ENCODE results near the gene SNX21.

DNA sequence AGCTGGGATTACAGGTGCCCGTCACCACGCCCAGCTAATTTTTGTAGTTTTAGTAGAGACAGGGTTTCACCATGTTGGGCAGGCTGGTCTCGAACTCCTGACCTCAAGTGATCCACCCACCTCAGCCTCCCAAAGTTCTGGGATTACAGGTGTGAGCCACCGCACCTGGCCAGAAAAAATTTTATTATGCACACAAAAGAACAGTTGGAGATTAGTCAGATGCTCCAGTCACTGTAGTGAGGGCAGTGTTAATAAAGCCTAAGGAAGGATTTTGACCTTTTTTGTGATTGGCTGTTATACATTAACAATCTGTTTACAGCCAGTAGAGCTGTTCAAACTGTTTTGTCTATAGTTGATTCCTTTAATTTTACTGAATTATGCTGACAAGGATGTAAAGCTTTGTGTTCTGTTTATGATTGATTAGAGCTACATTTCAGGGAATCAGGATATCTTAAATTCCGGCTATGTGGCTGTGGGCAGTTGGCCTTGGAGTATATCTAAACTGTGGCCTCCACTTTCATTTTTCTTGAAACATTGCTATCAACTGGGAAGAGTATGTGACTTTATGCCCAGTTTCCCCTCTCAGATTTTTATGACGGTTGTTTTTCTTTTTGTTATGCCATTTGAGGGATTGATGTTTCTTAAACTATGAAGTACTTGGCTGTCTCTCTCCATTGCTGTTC lies 33.7 kb downstream of the SNX21 start:
- TF ChIP-seq, protein P1, sequence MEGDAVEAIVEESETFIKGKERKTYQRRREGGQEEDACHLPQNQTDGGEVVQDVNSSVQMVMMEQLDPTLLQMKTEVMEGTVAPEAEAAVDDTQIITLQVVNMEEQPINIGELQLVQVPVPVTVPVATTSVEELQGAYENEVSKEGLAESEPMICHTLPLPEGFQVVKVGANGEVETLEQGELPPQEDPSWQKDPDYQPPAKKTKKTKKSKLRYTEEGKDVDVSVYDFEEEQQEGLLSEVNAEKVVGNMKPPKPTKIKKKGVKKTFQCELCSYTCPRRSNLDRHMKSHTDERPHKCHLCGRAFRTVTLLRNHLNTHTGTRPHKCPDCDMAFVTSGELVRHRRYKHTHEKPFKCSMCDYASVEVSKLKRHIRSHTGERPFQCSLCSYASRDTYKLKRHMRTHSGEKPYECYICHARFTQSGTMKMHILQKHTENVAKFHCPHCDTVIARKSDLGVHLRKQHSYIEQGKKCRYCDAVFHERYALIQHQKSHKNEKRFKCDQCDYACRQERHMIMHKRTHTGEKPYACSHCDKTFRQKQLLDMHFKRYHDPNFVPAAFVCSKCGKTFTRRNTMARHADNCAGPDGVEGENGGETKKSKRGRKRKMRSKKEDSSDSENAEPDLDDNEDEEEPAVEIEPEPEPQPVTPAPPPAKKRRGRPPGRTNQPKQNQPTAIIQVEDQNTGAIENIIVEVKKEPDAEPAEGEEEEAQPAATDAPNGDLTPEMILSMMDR (IDR thresholded peaks at IDR 0.05; ENCODE audit: extremely low read depth in 1 of 2, insufficient read depth in 1 of 2, low read depth in 1 of 2, low read length in 2 of 2): no peak
- TF ChIP-seq POLR2AphosphoS5 (IDR thresholded peaks at IDR 0.05; ENCODE audit: insufficient read depth, low read depth, low read length) (no peak), POLR2A (IDR thresholded peaks at IDR 0.05; ENCODE audit: low read depth, low read length) (no peak), MYC (IDR thresholded peaks at IDR 0.05; ENCODE audit: low read depth, low read length) (no peak)
- TF ChIP-seq, protein P2, sequence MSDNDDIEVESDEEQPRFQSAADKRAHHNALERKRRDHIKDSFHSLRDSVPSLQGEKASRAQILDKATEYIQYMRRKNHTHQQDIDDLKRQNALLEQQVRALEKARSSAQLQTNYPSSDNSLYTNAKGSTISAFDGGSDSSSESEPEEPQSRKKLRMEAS (IDR thresholded peaks at IDR 0.05; ENCODE audit: insufficient read depth, insufficient read length): no peak
